DND-41 (cell line): ENCODE measurements around the gene GSG1L2.
"Not testable (repeated sequence)": the region's sequence is repeated elsewhere in the genome, so short reads cannot be mapped to it uniquely, and the experiment has no call there.

Experiments
- ATAC-seq: fragments of 200-7000 bp; cut with Tn5 transposase; 3 replicates; pipeline ENCODE4 v1.9.1; 2021; ENCODE audit warnings: low read depth; ENCODE audit not compliant: insufficient read depth
- DNase-seq: peaks from one replicate; pipeline ENCODE4 v3.0.0-alpha.2; 2020
- H2AFZ ChIP-seq: 2 replicates; pipeline ENCODE4 v1.6.0; 2012; ENCODE audit warnings: low read depth, low read length
- H3K27ac ChIP-seq: 2 replicates; pipeline ENCODE4 v1.5.1; 2012; ENCODE audit warnings: low read length, inconsistent platforms
- H3K27me3 ChIP-seq: fragments of 200-600 bp; sonication (generic); 2 replicates; pipeline ENCODE4 v1.6.0; 2012; ENCODE audit warnings: low read length, mild to moderate bottlenecking, inconsistent platforms; ENCODE audit not compliant: insufficient read depth, poor library complexity
- H3K36me3 ChIP-seq: 2 replicates; pipeline ENCODE4 v1.5.1; 2012; ENCODE audit warnings: low read length, inconsistent platforms; ENCODE audit not compliant: insufficient read depth
- H3K4me1 ChIP-seq: 2 replicates; pipeline ENCODE4 v1.5.1; 2012; ENCODE audit warnings: mild to moderate bottlenecking, low read length; ENCODE audit not compliant: insufficient read depth
- H3K4me2 ChIP-seq: 2 replicates; pipeline ENCODE4 v1.6.0; 2012; ENCODE audit warnings: mild to moderate bottlenecking, moderate library complexity, low read length, inconsistent platforms; ENCODE audit not compliant: insufficient read depth
- H3K4me3 ChIP-seq, 2 experiments: fragments of 200-600 bp in 1 of 2; shearing (Covaris generic) in 1 of 2; 2 replicates each; pipeline ENCODE4 v1.5.1; 2012 to 2016; ENCODE audit warnings: inconsistent platforms in 2 of 2, low read length in 2 of 2, mild to moderate bottlenecking in 2 of 2, low read depth in 1 of 2, moderate library complexity in 1 of 2
- H3K79me2 ChIP-seq: 2 replicates; pipeline ENCODE4 v1.6.0; 2012; ENCODE audit warnings: low read length, inconsistent platforms; ENCODE audit not compliant: insufficient read depth
- H3K9ac ChIP-seq: 2 replicates; pipeline ENCODE4 v1.6.0; 2012; ENCODE audit warnings: low read depth, mild to moderate bottlenecking, inconsistent platforms, low read length, moderate library complexity
- H3K9me3 ChIP-seq: 2 replicates; pipeline ENCODE4 v1.5.1; 2012; ENCODE audit warnings: low read length, moderate library complexity, mild to moderate bottlenecking, inconsistent platforms; ENCODE audit not compliant: insufficient read depth, severe bottlenecking
- H4K20me1 ChIP-seq: 2 replicates; pipeline ENCODE4 v1.6.0; 2012; ENCODE audit warnings: low read length; ENCODE audit not compliant: insufficient read depth
- CTCF ChIP-seq: IDR thresholded peaks from 2 replicates; pipeline ENCODE4 v1.5.1; 2012; ENCODE audit warnings: borderline replicate concordance, low read length, moderate library complexity, mild to moderate bottlenecking; ENCODE audit not compliant: poor library complexity, severe bottlenecking; ENCODE audit errors: extremely low read depth
- EZH2 ChIP-seq: IDR thresholded peaks from 3 replicates; pipeline ENCODE4 v1.6.1; 2012; ENCODE audit warnings: borderline replicate concordance, low read depth, mild to moderate bottlenecking, moderate library complexity, low read length, inconsistent platforms; ENCODE audit not compliant: severe bottlenecking

GSG1L2 gene

GRCh38 chr17:9788601-9789000, 33.3 kb downstream of the GSG1L2 start:
- Histone ChIP-seq H3K36me3 (no peaks in the 10 kb centered on the region), H3K27me3 (peaks cover 10% of the 10 kb centered on the region), H3K9ac (no peak overlapping the region), H3K4me2 (no peak overlapping the region), H4K20me1 (no peaks in the 10 kb centered on the region), H3K4me1 (no peaks in the 10 kb centered on the region), H2AFZ (no peak overlapping the region), H3K27ac (no peak overlapping the region), H3K79me2 (no peaks in the 10 kb centered on the region), H3K4me3 (no peak overlapping the region), H3K9me3 (no peaks in the 10 kb centered on the region)
- no peak for ATAC-seq
- TF ChIP-seq EZH2: no peak
- TF ChIP-seq CTCF: no peak
- DNase-seq: no peak

- no peak overlapping the region for H3K9ac ChIP-seq
- no peak for ATAC-seq
- H2AFZ ChIP-seq: no peak overlapping the region
- H3K27me3 ChIP-seq: peaks cover 19% of the 10 kb centered on the region
- H3K27ac ChIP-seq: no peak overlapping the region
- no peak for TF ChIP-seq EZH2
- TF ChIP-seq CTCF: no peak
- no peaks in the 10 kb centered on the region for H4K20me1 ChIP-seq
- no peaks in the 10 kb centered on the region for H3K9me3 ChIP-seq
- no peaks in the 10 kb centered on the region for H3K79me2 ChIP-seq
- H3K4me2 ChIP-seq: no peak overlapping the region
- no peaks in the 10 kb centered on the region for H3K4me1 ChIP-seq
- H3K36me3 ChIP-seq: no peaks in the 10 kb centered on the region
- no peak overlapping the region for H3K4me3 ChIP-seq
- no peak for DNase-seq
These were observed 37.3 kb downstream of the GSG1L2 start for GRCh38 chr17:9784544-9784943.

GRCh38 chr17:9783465-9783864, 38.4 kb downstream of the GSG1L2 start:
- H3K9me3 ChIP-seq, DNase-seq, H2AFZ ChIP-seq, H3K27ac ChIP-seq, H3K4me2 ChIP-seq, H4K20me1 ChIP-seq, H3K9ac ChIP-seq, H3K4me1 ChIP-seq, ATAC-seq, H3K79me2 ChIP-seq, H3K36me3 ChIP-seq, H3K4me3 ChIP-seq: not testable (repeated sequence)
- peaks cover 19% of the 10 kb centered on the region for H3K27me3 ChIP-seq

- TF ChIP-seq CTCF: no peak
- TF ChIP-seq EZH2: no peak
- no peak for DNase-seq
- H3K36me3 ChIP-seq: no peaks in the 10 kb centered on the region
- no peak overlapping the region for H3K27ac ChIP-seq
- ATAC-seq: no peak
- no peak overlapping the region for H3K9ac ChIP-seq
- no peak overlapping the region for H2AFZ ChIP-seq
- H3K9me3 ChIP-seq: no peaks in the 10 kb centered on the region
- no peaks in the 10 kb centered on the region for H3K4me1 ChIP-seq
- no peak overlapping the region for H3K4me2 ChIP-seq
- no peaks in the 10 kb centered on the region for H4K20me1 ChIP-seq
- no peak overlapping the region for H3K4me3 ChIP-seq
- no peaks in the 10 kb centered on the region for H3K79me2 ChIP-seq
- H3K27me3 ChIP-seq: peaks cover 19% of the 10 kb centered on the region
These were observed 38.8 kb downstream of the GSG1L2 start for GRCh38 chr17:9783050-9783449.
